HG02571 (cell line): ENCODE measurements around the gene EGR4.
"Not testable (repeated sequence)": the region's sequence is repeated elsewhere in the genome, so short reads cannot be mapped to it uniquely, and the experiment has no call there.

Experiments
- ATAC-seq: cut with Tn5 transposase; IDR thresholded peaks from one replicate; pipeline ENCODE4 v1.9.1; 2021; ENCODE audit warnings: mild to moderate bottlenecking, moderate library complexity; ENCODE audit not compliant: unreplicated experiment

The EGR4 gene

GRCh38 chr2:73264332-73264606 is 29.1 kb downstream of the EGR4 start:
- ATAC-seq: no peak

DNA sequence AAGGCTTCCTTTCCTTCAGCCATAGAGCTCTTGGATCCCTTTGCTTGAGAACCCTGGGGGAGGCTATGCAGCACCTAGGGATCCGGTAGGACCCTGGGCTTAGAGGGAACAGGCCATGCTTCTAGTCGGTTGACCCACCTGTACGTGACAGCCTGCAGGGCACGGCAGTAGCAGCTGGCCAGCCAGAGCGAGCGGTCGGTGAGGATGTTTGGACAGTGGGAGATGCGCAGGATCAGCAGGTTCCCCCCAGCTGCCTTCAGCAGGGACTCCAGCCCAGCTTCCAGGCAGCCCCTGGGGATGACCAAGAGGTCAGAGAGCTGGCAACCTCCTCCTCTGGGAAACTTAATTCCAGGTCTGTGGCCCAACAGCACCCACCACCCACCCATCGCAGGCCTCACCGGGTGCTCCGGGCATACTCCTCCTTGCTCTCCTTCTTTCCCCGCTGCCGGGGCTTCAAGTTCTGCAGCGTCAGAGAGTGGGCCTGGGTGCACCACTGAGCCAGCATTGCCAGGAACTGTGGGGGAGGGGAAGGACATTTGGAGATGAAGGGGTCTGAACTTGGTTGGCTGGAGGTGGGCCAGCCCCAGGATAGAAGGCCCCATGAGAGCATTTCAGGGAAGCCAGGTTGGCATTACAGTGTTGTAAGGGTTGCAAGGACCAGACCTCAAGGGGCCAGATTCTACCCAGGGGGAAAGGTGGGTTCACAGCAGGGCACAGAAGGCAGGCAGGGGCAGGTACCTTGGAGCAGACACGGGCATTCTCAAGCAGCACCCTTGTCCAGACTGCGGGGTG is 29.6 kb downstream of the EGR4 start:
- no peak for ATAC-seq

DNA sequence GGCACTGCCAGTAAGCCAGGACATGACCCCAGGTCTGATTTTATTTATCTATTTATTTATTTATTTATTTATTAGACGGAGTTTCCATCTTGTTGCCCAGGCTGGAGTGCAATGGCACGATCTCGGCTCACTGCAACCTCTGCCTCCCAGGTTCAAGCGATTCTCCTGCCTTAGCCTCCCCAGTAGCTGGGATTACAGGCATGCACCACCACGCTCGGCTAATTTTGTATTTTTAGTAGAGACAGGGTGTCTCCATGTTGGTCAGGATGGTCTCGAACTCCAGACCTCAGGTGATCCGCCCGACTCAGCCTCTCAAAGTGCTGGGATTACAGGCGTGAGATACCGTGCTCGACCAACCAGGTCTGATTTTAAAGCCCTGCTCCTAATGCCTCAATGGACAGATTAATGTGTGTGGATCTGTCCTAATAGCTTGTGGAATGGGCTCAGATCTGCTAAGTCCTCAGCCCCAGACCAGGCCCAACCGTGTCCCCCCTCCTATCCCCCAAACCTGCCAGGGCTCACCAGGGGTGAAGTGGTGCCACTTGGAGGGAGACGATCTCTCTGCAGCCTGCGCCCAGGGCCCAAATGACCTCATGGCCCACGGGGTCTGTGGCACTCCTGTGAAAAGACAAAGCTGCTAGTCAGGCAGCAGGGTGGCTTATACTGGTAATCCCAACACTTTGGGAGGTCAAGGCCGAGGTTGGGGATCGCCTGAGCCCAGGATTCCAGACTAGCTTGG is 30.5 kb downstream of the EGR4 start:
- ATAC-seq: not testable (repeated sequence)

DNA sequence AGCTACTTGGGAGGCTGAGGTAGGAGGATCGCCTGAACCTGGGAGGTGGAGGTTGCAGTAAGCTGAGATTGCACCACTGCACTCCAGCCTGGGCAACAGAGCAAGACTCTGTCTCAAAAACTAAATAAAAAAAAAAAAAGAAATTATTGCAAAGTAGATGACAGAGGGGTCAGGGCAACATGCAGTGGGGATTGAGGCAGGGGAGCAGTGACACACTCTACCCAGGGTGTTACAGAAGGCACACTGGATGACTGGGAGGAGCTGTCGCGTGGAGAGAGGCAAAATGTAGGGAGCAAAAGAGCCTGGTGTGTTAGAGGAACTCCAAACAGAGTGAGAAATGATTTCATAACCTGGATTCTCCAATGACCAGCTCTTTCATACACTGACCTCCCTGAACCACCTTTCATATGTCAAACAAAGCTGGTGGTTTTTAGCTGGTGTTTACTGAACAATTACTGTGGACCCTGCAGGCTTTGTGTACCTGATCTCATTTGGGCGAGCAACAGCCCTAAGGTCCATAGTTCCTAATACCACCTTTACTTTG is 31.2 kb downstream of the EGR4 start:
- ATAC-seq: no peak

- no peak for ATAC-seq
Measured at GRCh38 chr2:73260338-73260984, 32.9 kb downstream of the EGR4 start.

DNA sequence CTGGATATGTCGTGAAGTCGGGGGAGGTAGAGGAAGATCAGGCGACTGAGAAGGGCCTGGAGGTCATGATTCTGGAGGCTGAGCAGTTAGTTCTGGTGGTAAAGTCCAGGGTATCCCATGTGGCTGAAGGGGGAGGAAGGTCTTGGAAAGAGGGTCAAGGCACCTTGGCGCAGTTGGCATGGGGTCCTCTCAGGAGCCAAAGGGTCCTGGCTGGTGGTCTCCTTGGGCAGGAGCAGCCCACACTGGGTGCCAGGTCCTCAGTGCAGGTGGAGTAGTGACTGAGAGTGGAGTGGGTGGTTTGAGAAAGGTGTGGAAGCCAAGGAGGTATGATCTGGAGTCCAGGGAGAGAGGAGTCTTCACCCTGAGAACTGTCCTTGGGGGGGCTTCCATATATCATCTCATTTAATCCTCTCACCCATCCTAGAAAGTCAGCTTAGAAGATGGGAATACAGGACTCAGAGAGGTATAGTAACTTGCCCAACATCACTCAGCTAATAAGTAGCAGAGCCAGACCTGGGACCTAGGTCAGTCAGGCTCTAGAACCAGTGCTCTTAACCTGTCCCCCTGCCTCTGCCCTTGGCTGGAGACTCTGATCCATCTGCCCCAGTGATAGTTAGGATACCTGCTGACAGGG is 33.5 kb downstream of the EGR4 start:
- ATAC-seq: no peak

GRCh38 chr2:73259276-73259675 is 34.1 kb downstream of the EGR4 start:
- no peak for ATAC-seq

GRCh38 chr2:73258913-73259215 is 34.5 kb downstream of the EGR4 start:
- no peak for ATAC-seq

- ATAC-seq: no peak
Measured at GRCh38 chr2:73258186-73258912, 35.0 kb downstream of the EGR4 start.

GRCh38 chr2:73257425-73258125 is 35.8 kb downstream of the EGR4 start:
- no peak for ATAC-seq

- no peak for ATAC-seq
Measured at GRCh38 chr2:73257021-73257420, 36.3 kb downstream of the EGR4 start.

GRCh38 chr2:73256618-73256922 is 36.8 kb downstream of the EGR4 start:
- no peak for ATAC-seq

DNA sequence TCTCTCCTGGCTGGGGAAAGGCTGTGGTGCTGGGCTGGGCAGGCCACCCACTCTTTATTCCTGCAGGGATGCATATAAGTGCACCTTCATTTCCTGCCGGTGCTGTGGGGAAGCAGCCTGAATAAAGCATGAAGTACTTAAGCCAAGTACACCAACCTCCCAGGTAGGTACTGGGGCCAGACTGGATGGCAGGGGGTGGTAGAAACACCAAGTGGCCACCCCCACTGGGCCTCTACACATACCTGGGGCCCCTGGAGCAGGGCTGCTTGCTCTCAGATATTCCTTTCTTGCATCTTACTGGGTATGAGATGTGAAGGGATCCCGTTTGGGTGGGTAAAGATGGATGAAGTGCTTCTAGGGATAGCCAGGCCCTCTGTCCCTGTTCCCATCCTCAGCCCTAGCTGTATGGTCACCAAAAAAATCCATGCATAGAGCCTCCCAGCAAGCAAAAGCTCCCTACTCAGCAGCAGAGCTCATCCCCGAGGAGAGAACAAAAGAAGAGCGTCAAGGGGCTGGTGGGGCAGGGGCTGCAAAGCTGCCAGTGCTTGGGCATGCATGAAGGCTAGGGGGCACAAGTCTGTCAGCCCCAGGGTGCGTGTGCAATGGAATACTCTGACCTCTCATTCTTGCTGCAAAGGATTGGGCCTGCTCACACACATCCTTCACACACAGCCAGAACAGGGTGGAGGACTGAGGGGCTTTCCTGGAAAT is 37.3 kb downstream of the EGR4 start:
- ATAC-seq: no peak

DNA sequence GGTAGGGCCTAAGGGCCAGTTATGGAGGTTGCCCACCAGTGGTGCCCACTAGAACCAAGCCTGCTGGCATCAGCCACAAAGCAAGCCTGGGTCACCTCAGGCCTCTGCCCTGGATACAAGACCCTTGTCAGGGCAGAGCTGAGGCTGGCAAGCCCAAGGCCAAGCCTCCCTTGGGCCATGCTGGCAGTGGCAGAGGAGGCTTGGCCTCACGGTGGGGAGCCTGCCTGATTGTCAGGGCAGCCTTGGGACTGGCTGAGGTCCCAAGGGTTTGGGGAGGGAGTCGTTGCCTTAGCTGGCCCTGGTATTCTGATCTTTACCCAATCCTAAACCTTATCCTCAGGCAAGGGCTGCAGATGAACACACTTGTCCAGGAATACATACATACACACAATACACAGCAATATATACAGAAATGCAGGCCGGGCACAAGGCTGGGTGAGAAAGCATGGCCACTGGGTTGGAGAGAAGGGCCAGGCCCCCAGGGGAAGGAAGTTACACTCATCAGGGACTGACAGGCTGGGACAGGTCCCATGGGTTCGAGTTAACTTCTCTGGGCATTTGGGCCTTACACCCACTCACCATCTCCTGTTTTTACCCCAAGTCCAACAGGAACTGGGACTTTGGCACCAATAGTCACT is 38.2 kb downstream of the EGR4 start:
- ATAC-seq: no peak

DNA sequence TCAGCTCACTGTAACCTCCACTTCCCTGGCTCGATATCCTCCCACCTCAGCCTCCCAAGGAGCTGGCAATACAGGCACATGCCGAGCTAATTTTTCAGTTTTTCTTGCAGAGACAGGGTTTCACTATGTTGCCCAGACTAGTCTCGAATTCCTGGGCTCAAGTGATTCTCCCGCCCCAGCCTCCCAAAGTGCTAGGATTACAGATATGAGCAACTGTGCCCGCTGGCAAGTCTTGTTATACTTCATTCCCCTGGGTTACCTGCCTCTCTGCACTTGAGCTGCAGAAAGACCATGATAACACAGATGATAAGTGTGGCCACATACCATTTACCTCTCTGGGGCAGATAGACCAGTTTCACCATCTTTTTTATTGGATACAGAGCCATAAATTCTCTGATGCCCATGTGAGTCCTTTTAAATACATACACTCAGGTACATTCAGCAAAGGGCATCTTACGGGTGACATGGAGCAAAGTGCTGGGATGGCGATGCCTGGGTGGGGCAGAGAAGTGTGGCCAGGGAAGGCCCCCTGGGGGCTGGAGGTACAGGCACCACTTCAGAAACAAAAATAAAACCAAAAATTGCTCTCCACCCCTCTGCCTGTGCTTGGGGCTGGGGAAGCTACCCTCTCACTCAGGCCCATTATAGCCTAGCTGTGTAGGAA is 38.9 kb downstream of the EGR4 start:
- no peak for ATAC-seq

- no peak for ATAC-seq
Measured at GRCh38 chr2:73253901-73254300, 39.4 kb downstream of the EGR4 start.

DNA sequence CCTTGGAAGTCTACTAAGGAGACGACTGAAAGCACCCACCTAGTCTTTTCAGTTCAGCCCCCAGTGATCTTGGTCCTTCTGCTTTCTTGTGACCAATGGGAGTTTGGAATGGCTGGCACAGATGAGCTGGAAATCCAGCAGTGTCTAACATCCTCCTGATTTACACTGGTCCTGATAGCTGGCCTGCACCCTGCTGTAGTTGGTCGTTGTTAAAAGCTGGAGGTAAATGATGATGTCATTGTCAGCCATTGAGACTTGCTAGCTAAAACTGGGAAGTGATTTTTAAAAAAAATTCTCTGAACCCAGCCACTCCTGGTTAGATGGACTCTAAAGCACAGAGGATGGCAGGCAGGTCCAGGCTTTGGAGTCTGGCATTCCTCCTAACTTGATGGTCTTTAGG is 39.9 kb downstream of the EGR4 start:
- no peak for ATAC-seq

- ATAC-seq: no peak
Measured at GRCh38 chr2:73252238-73253027, 40.9 kb downstream of the EGR4 start.
